ENCODE results near the gene FGF19.

FGF19 gene

DNA sequence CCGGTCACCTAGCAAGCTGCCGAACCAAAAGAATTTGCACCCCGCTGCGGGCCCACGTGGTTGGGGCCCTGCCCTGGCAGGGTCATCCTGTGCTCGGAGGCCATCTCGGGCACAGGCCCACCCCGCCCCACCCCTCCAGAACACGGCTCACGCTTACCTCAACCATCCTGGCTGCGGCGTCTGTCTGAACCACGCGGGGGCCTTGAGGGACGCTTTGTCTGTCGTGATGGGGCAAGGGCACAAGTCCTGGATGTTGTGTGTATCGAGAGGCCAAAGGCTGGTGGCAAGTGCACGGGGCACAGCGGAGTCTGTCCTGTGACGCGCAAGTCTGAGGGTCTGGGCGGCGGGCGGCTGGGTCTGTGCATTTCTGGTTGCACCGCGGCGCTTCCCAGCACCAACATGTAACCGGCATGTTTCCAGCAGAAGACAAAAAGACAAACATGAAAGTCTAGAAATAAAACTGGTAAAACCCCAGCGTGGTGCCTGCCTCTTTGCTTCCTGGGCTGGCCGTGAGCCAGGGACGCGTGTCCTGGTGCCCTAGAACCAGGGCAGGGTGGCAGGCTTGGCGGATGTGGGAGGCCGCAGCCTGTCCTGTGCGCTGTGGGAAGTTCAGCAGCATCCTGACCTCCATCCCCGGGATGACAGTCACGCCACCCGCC lies 49.7 kb downstream of the FGF19 start:
- H3K27ac ChIP-seq (replicated peaks), result no peak overlapping the region
- no peak overlapping the region for H3K4me3 ChIP-seq (replicated peaks; ENCODE audit: insufficient read depth, low read length)
- TF ChIP-seq POLR2AphosphoS5 (IDR thresholded peaks at IDR 0.05; ENCODE audit: low read depth) (no peak), CTCF (IDR thresholded peaks at IDR 0.05; ENCODE audit: insufficient read depth, low read length) (no peak), SPI1 (IDR thresholded peaks at IDR 0.05; ENCODE audit: borderline replicate concordance, low read depth) (no peak), GABPA (IDR thresholded peaks at IDR 0.05; ENCODE audit: low read depth) (no peak)
- TF ChIP-seq, protein P1, sequence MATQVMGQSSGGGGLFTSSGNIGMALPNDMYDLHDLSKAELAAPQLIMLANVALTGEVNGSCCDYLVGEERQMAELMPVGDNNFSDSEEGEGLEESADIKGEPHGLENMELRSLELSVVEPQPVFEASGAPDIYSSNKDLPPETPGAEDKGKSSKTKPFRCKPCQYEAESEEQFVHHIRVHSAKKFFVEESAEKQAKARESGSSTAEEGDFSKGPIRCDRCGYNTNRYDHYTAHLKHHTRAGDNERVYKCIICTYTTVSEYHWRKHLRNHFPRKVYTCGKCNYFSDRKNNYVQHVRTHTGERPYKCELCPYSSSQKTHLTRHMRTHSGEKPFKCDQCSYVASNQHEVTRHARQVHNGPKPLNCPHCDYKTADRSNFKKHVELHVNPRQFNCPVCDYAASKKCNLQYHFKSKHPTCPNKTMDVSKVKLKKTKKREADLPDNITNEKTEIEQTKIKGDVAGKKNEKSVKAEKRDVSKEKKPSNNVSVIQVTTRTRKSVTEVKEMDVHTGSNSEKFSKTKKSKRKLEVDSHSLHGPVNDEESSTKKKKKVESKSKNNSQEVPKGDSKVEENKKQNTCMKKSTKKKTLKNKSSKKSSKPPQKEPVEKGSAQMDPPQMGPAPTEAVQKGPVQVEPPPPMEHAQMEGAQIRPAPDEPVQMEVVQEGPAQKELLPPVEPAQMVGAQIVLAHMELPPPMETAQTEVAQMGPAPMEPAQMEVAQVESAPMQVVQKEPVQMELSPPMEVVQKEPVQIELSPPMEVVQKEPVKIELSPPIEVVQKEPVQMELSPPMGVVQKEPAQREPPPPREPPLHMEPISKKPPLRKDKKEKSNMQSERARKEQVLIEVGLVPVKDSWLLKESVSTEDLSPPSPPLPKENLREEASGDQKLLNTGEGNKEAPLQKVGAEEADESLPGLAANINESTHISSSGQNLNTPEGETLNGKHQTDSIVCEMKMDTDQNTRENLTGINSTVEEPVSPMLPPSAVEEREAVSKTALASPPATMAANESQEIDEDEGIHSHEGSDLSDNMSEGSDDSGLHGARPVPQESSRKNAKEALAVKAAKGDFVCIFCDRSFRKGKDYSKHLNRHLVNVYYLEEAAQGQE (IDR thresholded peaks at IDR 0.05; ENCODE audit: insufficient replicate concordance, low read depth), result no peak
- H3K27me3 ChIP-seq (ENCODE audit: insufficient read depth, poor library complexity, severe bottlenecking), result no peaks in the 10 kb centered on the region
- DNase-seq (ENCODE audit: low read depth in 1 of 2, low spot score in 1 of 2), result no peak

DNA sequence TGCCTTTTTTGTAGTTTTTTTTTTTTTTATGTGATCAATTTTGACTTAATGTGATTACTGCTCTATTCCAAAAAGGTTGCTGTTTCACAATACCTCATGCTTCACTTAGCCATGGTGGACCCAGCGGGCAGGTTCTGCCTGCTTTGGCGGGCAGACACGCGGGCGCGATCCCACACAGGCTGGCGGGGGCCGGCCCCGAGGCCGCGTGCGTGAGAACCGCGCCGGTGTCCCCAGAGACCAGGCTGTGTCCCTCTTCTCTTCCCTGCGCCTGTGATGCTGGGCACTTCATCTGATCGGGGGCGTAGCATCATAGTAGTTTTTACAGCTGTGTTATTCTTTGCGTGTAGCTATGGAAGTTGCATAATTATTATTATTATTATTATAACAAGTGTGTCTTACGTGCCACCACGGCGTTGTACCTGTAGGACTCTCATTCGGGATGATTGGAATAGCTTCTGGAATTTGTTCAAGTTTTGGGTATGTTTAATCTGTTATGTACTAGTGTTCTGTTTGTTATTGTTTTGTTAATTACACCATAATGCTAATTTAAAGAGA lies 50.3 kb downstream of the FGF19 start:
- no peak for DNase-seq (ENCODE audit: low read depth in 1 of 2, low spot score in 1 of 2)
- no peak overlapping the region for H3K4me3 ChIP-seq (replicated peaks; ENCODE audit: insufficient read depth, low read length)
- H3K27ac ChIP-seq (replicated peaks), result no peak overlapping the region
- no peaks in the 10 kb centered on the region for H3K27me3 ChIP-seq (ENCODE audit: insufficient read depth, poor library complexity, severe bottlenecking)
- TF ChIP-seq SPI1 (IDR thresholded peaks at IDR 0.05; ENCODE audit: borderline replicate concordance, low read depth), result no peak
- no peak for TF ChIP-seq GABPA (IDR thresholded peaks at IDR 0.05; ENCODE audit: low read depth)
- TF ChIP-seq, protein P1 (IDR thresholded peaks at IDR 0.05; ENCODE audit: insufficient replicate concordance, low read depth), result no peak
- TF ChIP-seq POLR2AphosphoS5 (IDR thresholded peaks at IDR 0.05; ENCODE audit: low read depth), result no peak
- no peak for TF ChIP-seq CTCF (IDR thresholded peaks at IDR 0.05; ENCODE audit: insufficient read depth, low read length)

- H3K27ac ChIP-seq (replicated peaks), result no peak overlapping the region
- TF ChIP-seq, protein P1 (IDR thresholded peaks at IDR 0.05; ENCODE audit: insufficient replicate concordance, low read depth), result no peak
- TF ChIP-seq CTCF (IDR thresholded peaks at IDR 0.05; ENCODE audit: insufficient read depth, low read length) (no peak), GABPA (IDR thresholded peaks at IDR 0.05; ENCODE audit: low read depth) (no peak), POLR2AphosphoS5 (IDR thresholded peaks at IDR 0.05; ENCODE audit: low read depth) (no peak), SPI1 (IDR thresholded peaks at IDR 0.05; ENCODE audit: borderline replicate concordance, low read depth) (no peak)
- no peak overlapping the region for H3K4me3 ChIP-seq (replicated peaks; ENCODE audit: insufficient read depth, low read length)
- H3K27me3 ChIP-seq (ENCODE audit: insufficient read depth, poor library complexity, severe bottlenecking), result no peaks in the 10 kb centered on the region
- DNase-seq (ENCODE audit: low read depth in 1 of 2, low spot score in 1 of 2), result no peak
These were observed 50.8 kb downstream of the FGF19 start for GRCh38 chr11:69652999-69653398.
